H1 (cell line): ENCODE results near the gene NAPA. TPM values are rescaled to one million over a fixed set of nuclear protein-coding genes. Genes with fewer than 3 reads are reported as not detected.

Experiments
- CTCF ChIA-PET: fragments of 300-600 bp; sonication (Branson Sonifier 250); formaldehyde crosslinking; loops from one replicate; lab custom pipeline; 2021; ENCODE audit not compliant: partially characterized antibody; lab: Charles Lee
- POLR2A ChIA-PET: fragments of 300-600 bp; sonication (Branson Sonifier 250); formaldehyde crosslinking; loops from one replicate; lab custom pipeline; 2021; ENCODE audit warnings: inconsistent platforms; ENCODE audit not compliant: partially characterized antibody; lab: Charles Lee
- DNase-seq, 2 experiments: peaks; one replicate each; pipeline versions ENCODE4 v3.0.0 to v3.0.0-alpha.2; 2010 to 2022; ENCODE audit warnings: low spot score in 2 of 2, low read depth in 1 of 2, mixed read lengths in 1 of 2
- FAIRE-seq: peaks from 2 replicates; lab custom pipeline; 2011; peaks lifted over from hg19 to GRCh38; lab: Jason Lieb, UNC
- H2AFZ ChIP-seq: 2 replicates; pipeline ENCODE4 v1.8.1; 2012; ENCODE audit warnings: low read length, inconsistent platforms
- H2AK5ac ChIP-seq: 2 replicates; pipeline ENCODE4 v1.6.1; 2013; ENCODE audit warnings: low read depth, low read length
- H2BK120ac ChIP-seq: replicated peaks from 2 replicates; pipeline ENCODE3; 2013; ENCODE audit warnings: low read depth, low read length, inconsistent platforms
- H2BK12ac ChIP-seq: 2 replicates; pipeline ENCODE4 v1.6.1; 2013; ENCODE audit warnings: low read depth, low read length
- H2BK15ac ChIP-seq: 2 replicates; pipeline ENCODE4 v1.6.1; 2013; ENCODE audit warnings: low read length
- H2BK20ac ChIP-seq: 2 replicates; pipeline ENCODE4 v1.6.1; 2013; ENCODE audit warnings: low read length
- H2BK5ac ChIP-seq: 2 replicates; pipeline ENCODE4 v1.6.1; 2013; ENCODE audit warnings: low read depth, low read length
- H3K14ac ChIP-seq: 2 replicates; pipeline ENCODE4 v1.6.1; 2013; ENCODE audit warnings: inconsistent platforms; ENCODE audit not compliant: insufficient read length
- H3K18ac ChIP-seq: 2 replicates; pipeline ENCODE4 v1.6.1; 2013; ENCODE audit warnings: low read length; ENCODE audit errors: extremely low read depth
- H3K23ac ChIP-seq: 2 replicates; pipeline ENCODE4 v1.6.1; 2013; ENCODE audit warnings: inconsistent platforms; ENCODE audit not compliant: insufficient read length
- H3K23me2 ChIP-seq: 2 replicates; pipeline ENCODE4 v1.6.1; 2013; ENCODE audit warnings: low read depth, low read length
- H3K27ac ChIP-seq: 2 replicates; pipeline ENCODE4 v1.6.1; 2011; ENCODE audit warnings: low read depth, low read length, inconsistent platforms
- H3K27me3 ChIP-seq, 4 experiments: replicated peaks in 1 of 4; 1 replicate in 1 of 4; 2 replicates in 3 of 4; pipeline versions ENCODE4 v1.6.1 to v1.8.1; 2011 to 2013; ENCODE audit warnings: low read length in 3 of 4, mild to moderate bottlenecking in 3 of 4, inconsistent platforms in 2 of 4, mixed read lengths in 2 of 4, moderate library complexity in 1 of 4; ENCODE audit not compliant: control insufficient read depth in 3 of 4, insufficient read depth in 3 of 4; ENCODE audit errors: extremely low read depth in 1 of 4
- H3K36me3 ChIP-seq, 4 experiments: 2 replicates each; pipeline versions ENCODE4 v1.6.1 to v1.8.1; 2011 to 2013; ENCODE audit warnings: mild to moderate bottlenecking in 4 of 4, low read length in 3 of 4, moderate library complexity in 2 of 4, control low read depth in 1 of 4, inconsistent platforms in 1 of 4; ENCODE audit not compliant: insufficient read depth in 4 of 4, control insufficient read depth in 2 of 4
- H3K4ac ChIP-seq: replicated peaks from 2 replicates; pipeline ENCODE3; 2013; ENCODE audit warnings: low read length, low read depth, mixed read lengths, inconsistent platforms; ENCODE audit not compliant: insufficient read length
- H3K4me1 ChIP-seq, 4 experiments: replicated peaks in 1 of 4; 1 replicate in 1 of 4; 2 replicates in 3 of 4; pipeline versions ENCODE4 v1.6.1 to v1.8.1; 2011 to 2013; ENCODE audit warnings: low read length in 3 of 4, inconsistent platforms in 2 of 4, mixed read lengths in 1 of 4; ENCODE audit not compliant: insufficient read depth in 4 of 4, control insufficient read depth in 3 of 4
- H3K4me2 ChIP-seq, 2 experiments: 2 replicates each; pipeline versions ENCODE4 v1.6.1 to v1.8.1; 2011 to 2013; ENCODE audit warnings: low read depth in 2 of 2, low read length in 2 of 2, control low read depth in 1 of 2, inconsistent platforms in 1 of 2, mild to moderate bottlenecking in 1 of 2; ENCODE audit not compliant: insufficient read depth in 1 of 2
- H3K4me3 ChIP-seq, 4 experiments: fragments of 200-600, 300-600 bp in 1 of 4; sonication (generic), shearing (Covaris generic), sonication (Bioruptor Twin) in 1 of 4; 2 replicates each; pipeline versions ENCODE4 v1.5.1 to v1.8.1; 2011 to 2016; ENCODE audit warnings: low read length in 4 of 4, low read depth in 3 of 4, control low read depth in 2 of 4, inconsistent platforms in 2 of 4, mild to moderate bottlenecking in 2 of 4, mixed read lengths in 1 of 4, moderate library complexity in 1 of 4; ENCODE audit not compliant: insufficient read depth in 2 of 4; ENCODE audit errors: extremely low read depth in 1 of 4
- H3K56ac ChIP-seq: replicated peaks from 2 replicates; pipeline ENCODE3; 2013; ENCODE audit warnings: low read depth, mild to moderate bottlenecking, mixed read lengths, low read length, inconsistent platforms; ENCODE audit not compliant: insufficient read length
- H3K79me1 ChIP-seq: 2 replicates; pipeline ENCODE4 v1.6.1; 2013; ENCODE audit warnings: low read depth, low read length, control low read depth
- H3K79me2 ChIP-seq, 2 experiments: 2 replicates each; pipeline versions ENCODE4 v1.6.1 to v1.8.1; 2012 to 2013; ENCODE audit warnings: low read length in 2 of 2, mild to moderate bottlenecking in 2 of 2, inconsistent platforms in 1 of 2; ENCODE audit not compliant: insufficient read depth in 2 of 2, control insufficient read depth in 1 of 2
- H3K9ac ChIP-seq, 4 experiments: replicated peaks in 1 of 4; 1 replicate in 1 of 4; 2 replicates in 3 of 4; pipeline versions ENCODE4 v1.6.1 to v1.8.1; 2011 to 2013; ENCODE audit warnings: low read depth in 3 of 4, low read length in 3 of 4, control low read depth in 2 of 4, mild to moderate bottlenecking in 2 of 4, moderate library complexity in 2 of 4, inconsistent platforms in 1 of 4; ENCODE audit errors: extremely low read depth in 1 of 4
- H3K9me3 ChIP-seq, 2 experiments: 2 replicates each; pipeline versions ENCODE4 v1.6.1 to v1.8.1; 2012 to 2013; ENCODE audit warnings: mild to moderate bottlenecking in 2 of 2, moderate library complexity in 2 of 2, control low read depth in 1 of 2, inconsistent platforms in 1 of 2, low read depth in 1 of 2, low read length in 1 of 2, mixed read lengths in 1 of 2; ENCODE audit not compliant: insufficient read depth in 2 of 2
- H4K20me1 ChIP-seq, 2 experiments: replicated peaks in 1 of 2; 2 replicates each; pipeline versions ENCODE3 to v1.8.1; 2011 to 2013; ENCODE audit warnings: inconsistent platforms in 2 of 2, low read length in 2 of 2, mild to moderate bottlenecking in 1 of 2; ENCODE audit not compliant: insufficient read depth in 2 of 2, control insufficient read depth in 1 of 2
- H4K5ac ChIP-seq: 2 replicates; pipeline ENCODE4 v1.6.1; 2013; ENCODE audit warnings: low read length, low read depth, mixed read lengths, inconsistent platforms; ENCODE audit not compliant: insufficient read length
- H4K8ac ChIP-seq: 2 replicates; pipeline ENCODE4 v1.8.0; 2013; ENCODE audit warnings: mild to moderate bottlenecking, moderate library complexity, low read length, inconsistent platforms; ENCODE audit not compliant: insufficient read depth; ENCODE audit errors: extremely low read depth
- H4K91ac ChIP-seq: replicated peaks from 2 replicates; pipeline ENCODE3; 2013; ENCODE audit warnings: low read length, mixed read lengths, inconsistent platforms; ENCODE audit not compliant: insufficient read length
- ATF2 ChIP-seq: IDR thresholded peaks from 2 replicates; pipeline ENCODE4 v1.6.1; 2012; ENCODE audit warnings: low read length, inconsistent platforms
- BACH1 ChIP-seq: IDR thresholded peaks from 2 replicates; pipeline ENCODE4 v1.6.1; 2012; ENCODE audit warnings: low read length, improper control_type of control experiment
- BCL11A ChIP-seq, 2 experiments: IDR thresholded peaks; one replicate each; pipeline ENCODE4 v1.6.1; 2011; ENCODE audit warnings: low read depth in 2 of 2, low read length in 2 of 2, mild to moderate bottlenecking in 2 of 2
- BRCA1 ChIP-seq: IDR thresholded peaks from 2 replicates; pipeline ENCODE4 v1.6.1; 2012; ENCODE audit warnings: low read depth, low read length, improper control_type of control experiment
- CBX5 ChIP-seq: fragments of 300-800, 300-1000 bp; sonication (generic); IDR thresholded peaks from 2 replicates; pipeline ENCODE4 v1.7.1; 2016; ENCODE audit warnings: antibody characterized with exemption, low read length, low read depth
- CHD2 ChIP-seq: IDR thresholded peaks from 2 replicates; pipeline ENCODE4 v1.6.1; 2012; ENCODE audit warnings: low read length, improper control_type of control experiment
- CTBP2 ChIP-seq: IDR thresholded peaks from 2 replicates; pipeline ENCODE4 v1.7.0; 2011; ENCODE audit warnings: borderline replicate concordance, mild to moderate bottlenecking, moderate library complexity, mixed read lengths, low read length; ENCODE audit not compliant: insufficient read depth, insufficient read length
- EP300 ChIP-seq, 2 experiments: IDR thresholded peaks; 1 replicate in 1 of 2; 2 replicates in 1 of 2; pipeline ENCODE4 v1.6.1; 2011 to 2012; ENCODE audit warnings: low read depth in 2 of 2, low read length in 2 of 2, mild to moderate bottlenecking in 2 of 2, borderline replicate concordance in 1 of 2, inconsistent platforms in 1 of 2, moderate library complexity in 1 of 2
- KDM4A ChIP-seq: IDR thresholded peaks from one replicate; pipeline ENCODE4 v1.7.1; 2012; ENCODE audit warnings: low read depth, mild to moderate bottlenecking, moderate library complexity, low read length, inconsistent platforms; ENCODE audit not compliant: severe bottlenecking
- RBBP5 ChIP-seq: IDR thresholded peaks from 2 replicates; pipeline ENCODE4 v1.7.1; 2012; ENCODE audit warnings: low read depth, mild to moderate bottlenecking, inconsistent platforms, low read length, moderate library complexity, borderline replicate concordance
- SAP30 ChIP-seq: fragments of 300-600 bp; sonication (generic); IDR thresholded peaks from 2 replicates; pipeline ENCODE4 v1.7.1; 2012; ENCODE audit warnings: low read length, moderate library complexity, mild to moderate bottlenecking, inconsistent platforms; ENCODE audit not compliant: insufficient read depth, insufficient replicate concordance
- WGBS, 2 experiments: shearing (Covaris generic) in 1 of 2; methylation state at CpG; one replicate each; pipeline versions ENCODE4 v1.1.6 to v1.1.7; 2013 to 2015; ENCODE audit warnings: low lambda C conversion rate in 2 of 2, mixed read lengths in 2 of 2, inconsistent platforms in 1 of 2, low coverage in 1 of 2, missing lambda C conversion rate in 1 of 2; ENCODE audit not compliant: insufficient replicate concordance in 2 of 2, insufficient coverage in 1 of 2, insufficient read length in 1 of 2; ENCODE audit errors: extremely low coverage in 1 of 2, missing lambda C conversion rate in 1 of 2; 5-methylcytosine and 5-hydroxymethylcytosine counted together
- polyA plus RNA-seq, 7 experiments: library from polyadenylated mRNA; depleted of rRNA in 3 of 7; stranded (reverse) in 5 of 7; unstranded in 2 of 7; fragments of >200 nt in 5 of 7; fragments of 200-250 nt in 2 of 7; gene quantifications; 1 replicate in 5 of 7; 2 replicates in 1 of 7; 4 replicates in 1 of 7; pipeline versions ENCODE4 v1.2.1 to v1.2.3, GENCODE V29; 2011 to 2013; ENCODE audit warnings: missing spikeins in 2 of 7, mixed read lengths in 2 of 7
- total RNA-seq: library from RNA; stranded (reverse); fragmentation: NEBNext Ultra II Directional; extraction: Animal tissue kit (Norgen Biotek cat#: 25700); gene quantifications from 2 replicates; pipeline ENCODE4 v1.2.1, GENCODE V29; 2021

NAPA gene
- total and polyA plus RNA-seq, 2 of the 8 experiments (the other 6 are each of a cell fraction or from before 2014, with no cell fraction given) = 58.5 to 78.2 TPM

- Histone ChIP-seq H2AK5ac (0 out of 2 replicates have a peak overlapping the region, but pooled peaks have one; percentile 5), H3K79me1 (no peaks in the 10 kb centered on the region; the same call in 1 of the 2 replicates), H2BK5ac (0 out of 2 replicates have a peak overlapping the region, but pooled peaks have one; percentile 84), H3K9me3 (no peaks in the 10 kb centered on the region), H3K4me3 (peak overlapping the region; percentile 29 to 70 (median 56)), H3K36me3 (no peaks in the 10 kb centered on the region; a peak in 1 of 8 replicates), H4K5ac (no peak overlapping the region), H3K9ac (no peak overlapping the region), H3K23ac (no peak overlapping the region), H2BK15ac (no peak overlapping the region), H3K4me1 (peaks cover 7 to 18% (median 11%) of the 10 kb centered on the region in 4 experiments), H3K23me2 (peaks cover 18% of the 10 kb centered on the region; the same call in 1 of the 2 replicates), H3K27me3 (peaks cover 0 to 9% (median 9%) of the 10 kb centered on the region in 4 experiments; a peak in 5 of 7 replicates), H3K14ac (no peak overlapping the region), H3K18ac (no peak overlapping the region), H3K4me2 (peak overlapping the region; percentile 79 to 89), H3K56ac (no peak overlapping the region), H2BK120ac (no peak overlapping the region), H4K8ac (no peak overlapping the region), H3K4ac (no peak overlapping the region), H2BK12ac (peak overlapping the region; percentile 84; the same call in 1 of the 2 replicates), H3K79me2 (no peaks in the 10 kb centered on the region), H4K20me1 (peaks cover 2 to 15% of the 10 kb centered on the region in 2 experiments), H2BK20ac (no peak overlapping the region), H3K27ac (no peak overlapping the region), H2AFZ (no peak overlapping the region), H4K91ac (peak overlapping the region; percentile 100)
- ChIA-PET POLR2A (interaction anchor here (1.0 to 3.8 kb wide), 13 partner anchors 9 to 318 kb away, joined by 3 to 29 read pairs (median 4); partner anchors contain the start of genes DHX34, KPTN and SLC8A2), CTCF (interaction anchor here (1.4 to 24.5 kb wide), 5 partner anchors 14 to 259 kb away, joined by 3 to 436 read pairs (median 7); partner anchors contain the start of gene EHD2)
- FAIRE-seq (no peak), DNase-seq (no peak)
- WGBS, 2 experiments = 10% methylated on average over 6 of the region's 9 CpGs; no CpG with 5 or more reads in 1 of the 2 experiments
- TF ChIP-seq BACH1 (no peak), BCL11A (IDR thresholded peaks at IDR 0.05; ENCODE audit: low read depth in 2 of 2, low read length in 2 of 2) (no peak), KDM4A (no peak), SAP30 (no peak), CTBP2 (no peak), EP300 (IDR thresholded peaks at IDR 0.05; ENCODE audit: borderline replicate concordance in 1 of 2, low read depth in 2 of 2, low read length in 2 of 2) (no peak), CHD2 (no peak), CBX5 (no peak), RBBP5 (no peak), BRCA1 (no peak), ATF2 (no peak)
These were observed 66.5 kb downstream of the NAPA start for GRCh38 chr19:47448360-47448727.
